Astrocyte (in vitro differentiated cells and primary cell): ENCODE results near the gene PSENEN.

Experiments used
- EZH2 ChIP-seq: IDR thresholded peaks from 2 replicates; pipeline ENCODE4 v1.6.1; 2012; ENCODE audit warnings: mild to moderate bottlenecking, low read length, inconsistent platforms; ENCODE audit not compliant: insufficient read depth
- TF ChIP-seq, protein P1 (sequence below): IDR thresholded peaks from 2 replicates; pipeline ENCODE4 v1.5.1; 2011; ENCODE audit warnings: low read depth, mild to moderate bottlenecking, inconsistent platforms, low read length, moderate library complexity; ENCODE audit not compliant: insufficient read depth

GRCh38 chr19:35754370-35755130, 9.1 kb downstream of the PSENEN start:
- TF ChIP-seq, protein P1, sequence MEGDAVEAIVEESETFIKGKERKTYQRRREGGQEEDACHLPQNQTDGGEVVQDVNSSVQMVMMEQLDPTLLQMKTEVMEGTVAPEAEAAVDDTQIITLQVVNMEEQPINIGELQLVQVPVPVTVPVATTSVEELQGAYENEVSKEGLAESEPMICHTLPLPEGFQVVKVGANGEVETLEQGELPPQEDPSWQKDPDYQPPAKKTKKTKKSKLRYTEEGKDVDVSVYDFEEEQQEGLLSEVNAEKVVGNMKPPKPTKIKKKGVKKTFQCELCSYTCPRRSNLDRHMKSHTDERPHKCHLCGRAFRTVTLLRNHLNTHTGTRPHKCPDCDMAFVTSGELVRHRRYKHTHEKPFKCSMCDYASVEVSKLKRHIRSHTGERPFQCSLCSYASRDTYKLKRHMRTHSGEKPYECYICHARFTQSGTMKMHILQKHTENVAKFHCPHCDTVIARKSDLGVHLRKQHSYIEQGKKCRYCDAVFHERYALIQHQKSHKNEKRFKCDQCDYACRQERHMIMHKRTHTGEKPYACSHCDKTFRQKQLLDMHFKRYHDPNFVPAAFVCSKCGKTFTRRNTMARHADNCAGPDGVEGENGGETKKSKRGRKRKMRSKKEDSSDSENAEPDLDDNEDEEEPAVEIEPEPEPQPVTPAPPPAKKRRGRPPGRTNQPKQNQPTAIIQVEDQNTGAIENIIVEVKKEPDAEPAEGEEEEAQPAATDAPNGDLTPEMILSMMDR, result no peak
- TF ChIP-seq EZH2, result no peak
